ENCODE data around the gene RRAS.

The RRAS gene

GRCh38 chr19:49677231-49677900, 37.4 kb upstream of the RRAS start, which contains the start of gene PRMT1:
Gene PRMT1 (plus strand): TSS chr19:49677271. CDS start chr19:49677281, 10 bp downstream.
- peak; percentile 37 for DNase-seq (ENCODE audit: low read depth)

- peak; percentile 95 for DNase-seq (ENCODE audit: low read depth)
Measured at GRCh38 chr19:49676784-49677230, 36.9 kb upstream of the RRAS start.

GRCh38 chr19:49676136-49676783, 36.3 kb upstream of the RRAS start:
- no peak for DNase-seq (ENCODE audit: low read depth)

GRCh38 chr19:49672131-49672919, 32.4 kb upstream of the RRAS start:
- peak; percentile 50 for DNase-seq (ENCODE audit: low read depth)

- no peak for DNase-seq (ENCODE audit: low read depth)
Measured at GRCh38 chr19:49669516-49669915, 29.6 kb upstream of the RRAS start.

- no peak for DNase-seq (ENCODE audit: low read depth)
Measured at GRCh38 chr19:49667473-49667872, 27.5 kb upstream of the RRAS start.

- DNase-seq (ENCODE audit: low read depth), result no peak
Measured at GRCh38 chr19:49666120-49666444, 26.1 kb upstream of the RRAS start.

- peak; percentile 97 for DNase-seq (ENCODE audit: low read depth)
Measured at GRCh38 chr19:49665351-49666119, 25.6 kb upstream of the RRAS start, which contains the start of the genes BCL2L12 and IRF3. Gene BCL2L12 (plus strand): TSS chr19:49665933. CDS start chr19:49666693, 760 bp downstream. Gene IRF3 (minus strand): TSS chr19:49665857. CDS start chr19:49664838, 1,019 bp downstream.

GRCh38 chr19:49665036-49665350, 25.1 kb upstream of the RRAS start:
- no peak for DNase-seq (ENCODE audit: low read depth)

- peak; percentile 79 for DNase-seq (ENCODE audit: low read depth)
Measured at GRCh38 chr19:49664171-49665035, 24.5 kb upstream of the RRAS start.

GRCh38 chr19:49663224-49663623, 23.3 kb upstream of the RRAS start:
- DNase-seq (ENCODE audit: low read depth), result no peak

- DNase-seq (ENCODE audit: low read depth), result no peak
Measured at GRCh38 chr19:49662011-49662410, 22.1 kb upstream of the RRAS start.

GRCh38 chr19:49660338-49660961, 20.5 kb upstream of the RRAS start:
- no peak for DNase-seq (ENCODE audit: low read depth)

GRCh38 chr19:49658566-49659442, 18.9 kb upstream of the RRAS start:
- DNase-seq (ENCODE audit: low read depth), result no peak

- no peak for DNase-seq (ENCODE audit: low read depth)
Measured at GRCh38 chr19:49658139-49658517, 18.2 kb upstream of the RRAS start.

- no peak for DNase-seq (ENCODE audit: low read depth)
Measured at GRCh38 chr19:49657493-49658138, 17.7 kb upstream of the RRAS start.

- DNase-seq (ENCODE audit: low read depth), result no peak
Measured at GRCh38 chr19:49656456-49657109, 16.6 kb upstream of the RRAS start.

GRCh38 chr19:49655570-49656455, 15.9 kb upstream of the RRAS start:
- no peak for DNase-seq (ENCODE audit: low read depth)
